GM12873 (cell line): Measurements from ENCODE around the gene AHNAK2.

Source experiments
- TF ChIP-seq, protein P1 (sequence below): IDR thresholded peaks from 2 replicates; pipeline ENCODE4 v1.5.1; 2012; ENCODE audit warnings: low read depth, mild to moderate bottlenecking, moderate library complexity, low read length, control low read depth; ENCODE audit not compliant: insufficient read depth; ENCODE audit errors: missing control alignments

Gene AHNAK2

GRCh38 chr14:104956290-104956890, 21.8 kb downstream of the AHNAK2 start:
- TF ChIP-seq, protein P1, sequence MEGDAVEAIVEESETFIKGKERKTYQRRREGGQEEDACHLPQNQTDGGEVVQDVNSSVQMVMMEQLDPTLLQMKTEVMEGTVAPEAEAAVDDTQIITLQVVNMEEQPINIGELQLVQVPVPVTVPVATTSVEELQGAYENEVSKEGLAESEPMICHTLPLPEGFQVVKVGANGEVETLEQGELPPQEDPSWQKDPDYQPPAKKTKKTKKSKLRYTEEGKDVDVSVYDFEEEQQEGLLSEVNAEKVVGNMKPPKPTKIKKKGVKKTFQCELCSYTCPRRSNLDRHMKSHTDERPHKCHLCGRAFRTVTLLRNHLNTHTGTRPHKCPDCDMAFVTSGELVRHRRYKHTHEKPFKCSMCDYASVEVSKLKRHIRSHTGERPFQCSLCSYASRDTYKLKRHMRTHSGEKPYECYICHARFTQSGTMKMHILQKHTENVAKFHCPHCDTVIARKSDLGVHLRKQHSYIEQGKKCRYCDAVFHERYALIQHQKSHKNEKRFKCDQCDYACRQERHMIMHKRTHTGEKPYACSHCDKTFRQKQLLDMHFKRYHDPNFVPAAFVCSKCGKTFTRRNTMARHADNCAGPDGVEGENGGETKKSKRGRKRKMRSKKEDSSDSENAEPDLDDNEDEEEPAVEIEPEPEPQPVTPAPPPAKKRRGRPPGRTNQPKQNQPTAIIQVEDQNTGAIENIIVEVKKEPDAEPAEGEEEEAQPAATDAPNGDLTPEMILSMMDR, result no peak

DNA sequence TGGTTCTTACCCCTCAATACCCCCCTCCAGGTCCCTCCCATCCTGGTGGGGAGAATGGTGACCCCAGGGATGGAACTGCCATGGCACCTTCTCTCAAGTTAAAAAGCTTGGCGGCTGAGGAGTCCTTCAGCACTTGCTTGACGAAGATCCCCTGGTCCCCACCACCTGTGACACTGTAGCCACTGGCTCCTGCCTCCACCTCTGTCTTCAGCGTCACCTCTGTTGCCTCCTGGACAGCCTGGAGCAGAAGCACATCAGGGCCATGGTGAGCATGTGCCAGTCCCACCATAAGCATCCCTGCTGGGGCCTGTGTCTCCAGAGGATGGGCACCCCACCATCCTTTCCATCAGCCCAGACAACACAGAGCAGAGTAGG, 22.8 kb downstream of the AHNAK2 start:
- TF ChIP-seq, protein P1, result no peak

GRCh38 chr14:104954746-104955395, 23.3 kb downstream of the AHNAK2 start:
- TF ChIP-seq, protein P1, result no peak

- TF ChIP-seq, protein P1, result no peak
Measured at GRCh38 chr14:104953896-104954656, 24.1 kb downstream of the AHNAK2 start.

- TF ChIP-seq, protein P1, result no peak
Measured at GRCh38 chr14:104953097-104953496, 25.1 kb downstream of the AHNAK2 start.

DNA sequence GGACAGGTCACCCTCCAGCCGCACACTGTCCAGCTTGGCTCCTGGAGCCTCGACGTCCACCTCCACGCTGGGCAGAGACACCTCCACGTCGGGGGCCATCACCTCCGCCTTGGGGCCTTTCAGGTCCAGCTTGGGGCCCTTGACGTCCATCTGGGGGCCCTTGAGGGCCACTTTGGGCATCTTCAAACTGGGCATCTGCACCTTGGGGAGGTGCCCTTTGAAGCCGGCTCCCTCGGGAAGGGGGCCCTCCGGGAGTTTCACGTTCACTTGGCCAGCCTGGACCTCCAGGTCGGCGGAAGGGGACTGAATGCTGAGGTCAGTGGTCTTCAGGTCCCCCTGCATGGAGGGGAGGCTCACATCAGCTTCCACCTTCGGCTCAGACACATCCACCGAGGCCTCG, 28.2 kb downstream of the AHNAK2 start:
- TF ChIP-seq, protein P1, result no peak

GRCh38 chr14:104948736-104949031, 29.5 kb downstream of the AHNAK2 start:
- TF ChIP-seq, protein P1, result no peak
